ENCODE measurements around the gene SAV1.
"Not testable (repeated sequence)": the region's sequence is repeated elsewhere in the genome, so short reads cannot be mapped to it uniquely, and the experiment has no call there.

The SAV1 gene

DNA sequence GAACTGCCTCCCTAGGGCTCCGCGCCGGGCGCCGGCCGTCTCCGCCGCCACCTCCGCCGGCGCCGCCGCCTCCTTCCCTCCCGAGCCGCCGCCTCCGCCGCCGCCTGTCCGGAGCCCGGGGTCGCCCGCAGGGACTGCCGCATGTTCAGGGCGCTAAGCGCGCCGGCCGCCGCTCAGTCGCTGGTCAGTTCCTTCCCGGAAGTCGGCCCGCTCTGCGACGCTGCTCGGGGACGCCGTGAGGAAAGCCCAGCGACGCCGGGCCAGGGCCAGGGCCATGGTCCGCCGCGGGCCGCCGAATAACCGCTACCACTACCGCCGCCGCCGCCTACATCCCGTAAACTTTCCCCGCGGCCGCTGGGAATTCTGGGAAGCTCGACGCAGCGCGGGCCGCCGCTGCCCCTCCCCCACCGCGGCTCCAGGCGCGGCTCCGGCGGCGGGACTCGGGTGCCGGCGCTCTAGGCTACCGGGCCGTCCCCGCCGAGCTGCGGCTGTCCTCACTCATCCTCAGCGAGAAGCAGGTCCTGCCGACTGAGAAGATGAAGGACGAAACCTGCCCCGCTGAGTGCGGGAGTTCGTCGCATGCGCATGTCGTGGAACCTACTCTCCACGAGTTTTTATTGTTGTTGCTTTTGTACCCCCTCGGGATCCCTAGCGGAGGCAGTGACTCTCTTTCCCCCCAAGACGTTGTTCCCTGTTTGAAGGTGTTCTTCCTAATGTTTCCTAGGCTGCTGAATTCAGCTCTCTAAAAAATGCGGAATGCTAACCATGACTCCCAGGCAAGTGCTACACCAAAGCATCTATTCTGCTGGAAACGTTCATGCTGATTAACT is at the start of gene SAV1:
Gene SAV1 (minus strand): TSS at position 311 of the 830 bp plus-strand sequence. CDS start 339 bp downstream, outside the sequence.
- peak; percentile 71 for DNase-seq

DNA sequence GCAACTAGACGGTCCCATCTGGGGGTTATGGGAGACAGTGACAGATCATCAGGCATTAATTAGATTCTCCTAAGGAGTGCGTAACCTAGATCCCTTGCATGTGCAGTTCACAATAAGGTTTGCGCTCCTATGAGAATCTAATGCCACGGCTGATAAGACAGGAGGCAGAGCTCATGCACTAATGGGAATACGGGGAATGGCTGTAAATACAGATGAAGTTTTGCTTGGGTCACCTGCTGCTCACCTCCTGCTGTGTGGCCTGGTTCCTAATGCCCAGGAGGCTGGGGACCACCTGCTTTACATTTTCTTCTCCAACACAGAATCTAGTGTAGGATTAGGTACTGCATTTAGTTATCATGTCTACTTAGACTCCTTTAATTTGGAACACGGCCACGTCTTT is 49.7 kb upstream of the SAV1 start:
- DNase-seq: no peak

DNA sequence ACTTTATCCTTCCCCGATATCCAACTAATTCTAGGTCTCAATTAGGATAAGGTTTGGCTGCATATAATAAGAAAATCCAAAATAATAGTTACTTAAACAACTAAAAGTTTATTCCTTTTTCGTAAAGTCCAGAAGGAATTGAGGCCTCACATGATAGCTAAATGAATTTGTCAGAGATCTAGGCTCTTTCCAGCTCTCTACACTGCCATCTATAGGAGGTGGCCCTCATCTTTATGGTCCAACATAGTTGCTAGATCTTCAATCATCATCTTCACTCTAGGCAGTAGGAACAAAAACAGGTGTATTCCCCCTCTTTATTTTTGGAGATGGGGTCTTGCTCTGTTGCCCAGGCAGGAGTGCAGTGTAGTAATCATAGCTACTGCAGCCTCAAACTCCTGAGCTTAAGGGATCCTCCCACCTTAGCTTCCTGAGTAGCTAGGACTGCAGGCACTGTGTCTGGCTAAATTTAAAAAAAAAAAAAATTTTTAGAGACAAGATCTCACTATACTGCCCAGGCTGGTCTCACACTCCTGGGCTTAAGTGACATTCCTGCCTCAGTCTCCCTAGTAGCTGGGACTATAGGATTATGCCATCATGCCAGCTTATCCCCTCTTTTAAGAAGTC is 46.5 kb upstream of the SAV1 start:
- DNase-seq: peak; percentile 33

DNA sequence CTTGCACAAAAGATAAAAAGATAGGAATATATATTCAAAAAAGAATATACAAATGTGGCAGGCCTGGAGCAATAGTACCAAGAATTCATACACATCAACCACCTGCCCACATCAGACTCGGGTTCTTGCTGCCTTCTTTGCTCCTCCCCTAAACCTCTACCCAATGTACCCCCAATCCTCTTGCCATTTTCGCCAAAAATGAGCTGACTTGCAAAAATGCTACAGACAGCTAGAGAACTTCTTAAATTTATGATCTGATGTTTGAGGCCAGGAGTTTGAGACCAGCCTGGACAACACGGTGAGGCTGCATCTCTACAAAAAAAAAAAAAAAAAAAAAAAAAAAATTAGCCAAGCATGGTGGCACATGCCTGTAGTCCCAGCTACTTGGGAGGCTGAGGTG is 42.9 kb upstream of the SAV1 start:
- no peak for DNase-seq

DNA sequence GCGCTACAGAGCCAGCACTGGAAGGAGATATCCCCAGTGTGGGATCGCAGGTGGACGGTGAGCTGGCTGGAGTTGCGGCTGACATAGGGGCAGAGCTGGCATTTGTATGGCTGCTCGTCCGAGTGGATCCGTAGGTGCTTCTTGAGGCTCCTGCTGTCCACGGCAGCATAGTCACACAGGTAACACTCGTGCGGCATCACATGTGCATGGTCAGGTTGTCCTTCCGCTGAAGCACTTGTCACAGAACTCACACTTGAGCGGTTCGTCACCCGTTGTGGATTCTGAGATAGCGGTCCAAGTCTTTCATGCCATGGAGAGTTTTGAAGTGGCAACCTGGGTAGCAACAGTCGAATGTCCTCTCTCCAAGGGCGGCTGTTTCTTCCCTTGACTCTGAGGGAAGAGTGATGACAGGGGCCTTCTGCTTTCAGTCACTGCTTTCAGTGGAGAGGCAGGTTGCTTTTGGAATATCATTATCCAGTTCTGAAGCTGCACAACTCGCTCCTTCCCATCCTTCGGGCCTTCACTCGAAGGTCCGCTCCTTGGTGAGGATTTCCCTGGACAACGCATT is 37.0 kb upstream of the SAV1 start:
- DNase-seq: no peak

DNA sequence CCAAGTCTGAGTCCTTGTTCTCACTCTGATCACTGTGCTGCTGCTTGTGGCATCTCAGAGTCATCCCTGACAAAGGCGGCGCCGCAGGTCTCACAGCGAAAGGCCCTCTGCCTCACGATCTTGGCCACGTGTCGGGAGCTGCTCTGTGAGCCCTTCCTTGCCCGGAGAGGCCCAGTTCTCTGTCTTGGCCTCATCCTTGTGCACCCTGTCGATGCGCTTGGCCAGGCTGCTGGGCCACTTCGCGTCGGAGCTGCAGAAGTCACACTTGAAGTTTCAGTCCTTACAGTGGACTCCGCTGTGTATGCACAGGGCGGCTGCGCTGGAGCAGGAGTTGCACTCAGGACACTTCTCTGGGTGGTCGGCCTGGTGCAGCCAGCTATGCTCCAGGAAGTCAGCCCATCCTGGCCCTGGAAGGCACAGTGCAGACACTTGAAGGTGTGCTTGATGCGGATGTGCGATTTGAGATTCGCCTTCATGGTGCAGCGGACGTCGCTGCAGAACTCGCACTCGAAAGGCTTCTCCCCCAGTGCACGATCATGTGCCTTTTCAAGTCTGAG is 36.4 kb upstream of the SAV1 start:
- DNase-seq: no peak

DNA sequence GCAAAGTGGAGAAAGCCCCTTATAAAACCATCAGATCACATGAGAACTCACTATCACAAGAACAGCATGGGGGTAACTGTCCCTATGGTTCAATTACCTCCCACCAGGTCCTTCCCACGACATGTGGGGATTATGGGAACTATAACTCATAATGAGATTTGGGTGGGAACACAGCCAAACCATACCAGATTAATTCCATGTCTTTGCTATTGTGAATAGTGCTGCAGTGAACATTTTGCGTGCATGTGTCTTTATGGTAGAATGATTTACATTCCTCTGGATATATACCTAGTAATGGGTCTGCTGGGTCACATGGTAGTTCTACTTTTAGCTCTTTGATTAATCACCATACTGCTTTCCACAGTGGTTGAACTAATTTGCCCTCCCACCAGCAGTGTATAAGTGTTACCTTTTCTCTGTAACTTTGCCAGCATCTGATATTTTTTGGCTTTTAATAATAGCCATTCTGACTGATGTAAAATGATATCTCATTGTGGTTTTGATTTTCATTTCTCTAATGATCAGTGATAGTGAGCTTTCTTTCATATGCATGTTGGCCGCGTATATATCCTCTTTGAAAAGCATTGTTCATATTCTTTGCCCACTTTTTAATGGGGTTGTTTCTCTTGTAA is 29.7 kb upstream of the SAV1 start:
- no peak for DNase-seq

DNA sequence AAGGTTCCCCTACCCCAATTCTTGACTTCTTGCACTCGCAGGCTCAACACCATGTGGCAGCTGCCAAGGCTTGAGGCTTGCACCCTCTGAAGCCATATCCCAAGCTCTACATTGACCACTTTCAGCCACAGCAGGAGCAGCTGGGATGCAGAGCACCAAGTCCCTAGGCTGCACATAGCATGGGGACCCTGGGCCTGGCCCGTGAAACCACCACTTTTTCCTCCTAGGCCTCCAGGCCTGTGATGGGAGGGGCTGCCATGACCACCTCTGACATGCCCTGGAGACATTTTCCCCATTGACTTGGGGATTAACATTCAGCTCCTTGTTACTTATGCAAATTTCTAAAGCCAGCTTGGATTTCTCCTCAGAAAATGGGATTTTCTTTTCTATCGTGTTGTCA is 26.2 kb upstream of the SAV1 start:
- not testable (repeated sequence) for DNase-seq

DNA sequence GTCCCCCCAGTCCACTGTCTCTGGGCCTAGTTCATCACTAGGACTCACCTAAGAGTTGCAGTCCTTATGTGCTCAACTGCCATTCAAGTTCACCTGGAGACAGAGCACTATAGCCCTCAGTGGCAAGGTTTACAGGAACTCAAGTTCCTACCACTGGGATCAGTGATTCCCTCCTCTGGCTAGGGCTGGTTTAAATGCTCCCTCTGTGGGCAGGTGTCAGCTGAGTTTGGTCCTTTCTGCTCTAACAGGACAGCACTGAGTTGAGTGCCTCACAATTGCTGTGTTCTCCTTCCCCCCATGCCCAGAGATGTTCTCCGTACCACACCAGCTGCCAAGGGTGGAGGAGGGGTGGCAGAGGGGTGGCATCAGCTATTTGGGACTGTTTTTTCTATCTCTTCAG is 20.8 kb upstream of the SAV1 start:
- DNase-seq: no peak

DNA sequence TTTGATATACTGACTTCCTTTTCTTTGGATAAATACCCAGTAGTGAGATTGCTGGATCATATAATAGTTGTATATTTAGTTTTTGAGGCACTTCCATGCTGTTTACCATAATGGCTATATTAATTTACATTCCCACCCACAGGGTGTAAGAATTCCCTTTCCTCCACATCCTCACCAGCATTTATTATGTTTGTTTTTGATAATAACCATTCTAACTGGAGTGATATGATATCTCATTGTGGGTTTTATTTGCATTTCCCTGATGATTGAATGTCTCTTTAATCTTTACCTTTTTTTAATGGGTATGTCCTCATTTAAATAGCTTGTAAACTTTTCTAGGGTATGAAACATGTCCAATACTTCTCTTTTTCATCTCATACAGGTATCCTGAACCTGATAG is 11.6 kb upstream of the SAV1 start:
- no peak for DNase-seq

DNA sequence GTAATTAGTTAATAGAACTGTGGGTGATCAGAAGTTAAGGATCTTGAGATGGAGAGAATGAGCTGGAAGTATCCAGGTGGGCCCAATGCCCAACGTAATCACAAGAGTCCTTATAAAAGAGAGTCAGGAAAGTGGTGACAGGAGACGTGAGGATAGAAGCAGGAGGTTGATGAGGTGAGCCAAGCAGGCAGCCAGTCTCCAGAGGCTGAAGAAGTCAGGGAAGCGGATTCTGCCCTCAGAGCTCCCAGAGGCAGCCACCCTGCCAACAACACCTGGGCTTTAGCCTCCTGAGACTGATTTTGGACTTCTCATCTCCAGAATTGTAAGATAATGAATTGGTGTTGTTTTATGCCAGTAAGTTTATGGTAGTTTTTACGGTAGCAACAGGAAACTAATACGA is 10.1 kb upstream of the SAV1 start:
- DNase-seq: no peak

DNA sequence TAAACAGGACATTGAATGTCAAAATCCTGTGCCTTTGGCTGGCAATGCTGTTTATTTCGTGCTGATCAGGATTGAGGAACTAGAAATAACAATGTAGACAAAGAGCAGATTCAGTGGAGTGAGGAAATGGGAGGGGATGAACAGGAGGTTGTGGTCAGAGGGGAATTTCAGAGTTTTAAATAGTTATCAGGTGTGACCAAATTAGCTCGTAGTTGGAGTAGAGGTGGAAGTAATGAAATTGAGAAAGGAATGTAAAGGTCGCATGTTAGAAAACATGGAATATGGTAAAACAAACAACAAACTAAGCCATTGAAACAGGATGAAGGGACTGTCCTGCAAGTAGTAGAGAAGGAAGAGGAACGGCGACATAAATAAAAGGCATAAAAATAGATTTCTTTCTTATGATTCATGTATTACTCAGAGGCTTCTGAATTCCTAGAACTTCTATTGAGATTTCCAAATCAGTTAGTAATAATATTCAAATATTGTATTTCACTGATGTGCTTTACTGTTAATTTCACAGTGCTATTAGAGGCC is 9.5 kb upstream of the SAV1 start:
- DNase-seq: no peak

DNA sequence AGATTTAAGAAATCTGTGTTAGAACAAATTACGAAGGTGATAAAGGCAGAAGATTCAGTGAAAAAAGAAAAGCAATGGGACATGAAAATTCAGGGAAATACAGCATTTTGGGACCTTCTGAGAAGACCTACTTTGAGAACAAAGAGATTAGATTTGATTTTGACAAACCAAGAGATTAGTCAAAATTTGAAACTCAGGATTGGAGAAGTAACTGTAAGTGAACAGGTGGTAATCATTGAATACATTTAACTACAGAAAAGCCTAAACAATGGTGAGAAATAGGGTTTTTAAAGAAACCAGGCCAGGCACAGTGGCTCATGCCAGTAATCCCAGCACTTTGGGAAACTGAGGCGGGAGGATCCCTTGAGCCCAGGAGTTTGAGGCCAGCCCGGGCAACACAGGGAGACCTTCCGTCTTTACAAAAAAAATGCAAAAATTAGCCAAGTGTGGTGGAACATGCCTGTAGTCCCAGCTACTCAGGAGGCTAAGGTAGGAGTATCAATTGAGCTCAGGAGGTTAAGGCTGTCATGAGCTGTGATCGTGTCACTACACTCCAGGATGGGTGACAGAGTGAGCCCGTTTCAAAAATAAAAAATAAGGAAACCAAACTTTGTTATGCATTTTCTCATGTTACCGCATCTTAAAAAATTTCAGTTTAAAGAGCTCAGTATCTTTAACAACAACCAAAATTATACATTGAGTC is 8.9 kb upstream of the SAV1 start:
- DNase-seq: no peak

DNA sequence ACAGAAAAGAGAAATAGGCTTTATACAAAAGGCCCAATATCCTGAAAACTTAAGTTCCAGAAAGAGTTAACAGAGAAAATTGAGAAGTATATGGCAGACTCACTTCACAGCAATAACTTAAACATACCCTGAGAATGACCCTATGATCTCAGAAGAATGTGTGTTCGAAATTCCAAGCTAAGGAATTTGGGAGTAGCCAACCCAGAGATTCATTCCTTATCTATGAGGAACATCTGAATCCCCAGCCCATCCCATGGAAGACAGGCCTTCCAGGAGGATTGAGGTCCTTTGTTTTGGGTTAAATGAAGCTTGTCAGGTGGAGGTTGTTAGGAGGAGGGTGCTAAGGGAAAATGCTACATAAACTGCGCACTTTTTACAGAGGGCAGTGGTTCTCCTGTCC is 7.5 kb upstream of the SAV1 start:
- no peak for DNase-seq

DNA sequence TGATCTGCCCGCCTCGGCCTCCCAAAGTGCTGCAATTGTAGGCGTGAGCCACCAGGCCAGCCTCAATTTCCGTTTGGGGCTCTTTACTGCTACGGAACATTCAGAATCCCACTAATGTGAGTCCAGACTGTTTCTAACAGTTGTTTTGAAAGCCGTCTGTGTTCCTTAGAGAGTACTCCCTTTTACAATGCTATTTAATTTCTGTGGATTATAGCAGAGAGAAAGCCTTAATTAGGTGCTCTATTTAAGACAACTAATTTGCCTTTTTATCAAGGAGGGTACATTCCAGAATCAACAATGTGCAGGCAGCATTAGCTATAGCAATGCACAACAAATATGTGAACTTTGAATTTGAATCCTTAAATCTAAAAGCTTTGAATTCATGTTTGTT is 2.8 kb upstream of the SAV1 start:
- DNase-seq: no peak

DNA sequence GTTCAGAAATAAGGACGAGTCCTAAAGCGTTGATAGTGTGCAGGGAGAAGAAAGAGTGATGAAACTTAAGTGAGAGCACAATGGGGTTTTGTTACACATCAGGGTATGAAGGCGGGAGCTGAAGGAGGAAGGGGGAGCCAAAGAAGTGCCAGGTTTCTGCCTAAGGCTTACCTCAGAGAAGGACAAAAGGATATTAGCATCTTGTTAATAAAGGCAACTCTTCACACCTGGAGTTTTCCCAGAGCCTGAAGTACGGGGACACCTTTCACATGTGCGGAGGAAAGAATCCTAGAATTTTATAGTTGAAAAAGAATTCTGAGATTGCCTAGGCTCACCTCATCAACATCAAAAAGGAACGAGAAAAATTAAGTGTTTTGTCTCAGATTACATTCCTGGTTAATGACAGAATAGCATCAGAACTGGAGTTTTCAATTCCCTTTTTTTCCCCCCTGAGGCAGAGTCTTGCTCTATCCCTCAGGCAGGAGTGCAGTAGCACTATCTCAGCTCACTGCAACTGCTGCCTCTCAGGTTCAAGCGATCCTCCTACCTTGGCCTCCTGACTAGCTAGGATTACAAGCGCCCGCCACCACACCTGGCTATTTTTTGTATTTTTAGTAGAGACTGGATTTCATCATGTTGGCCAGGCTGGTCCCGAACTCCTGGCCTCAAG is 2.2 kb upstream of the SAV1 start:
- no peak for DNase-seq

DNA sequence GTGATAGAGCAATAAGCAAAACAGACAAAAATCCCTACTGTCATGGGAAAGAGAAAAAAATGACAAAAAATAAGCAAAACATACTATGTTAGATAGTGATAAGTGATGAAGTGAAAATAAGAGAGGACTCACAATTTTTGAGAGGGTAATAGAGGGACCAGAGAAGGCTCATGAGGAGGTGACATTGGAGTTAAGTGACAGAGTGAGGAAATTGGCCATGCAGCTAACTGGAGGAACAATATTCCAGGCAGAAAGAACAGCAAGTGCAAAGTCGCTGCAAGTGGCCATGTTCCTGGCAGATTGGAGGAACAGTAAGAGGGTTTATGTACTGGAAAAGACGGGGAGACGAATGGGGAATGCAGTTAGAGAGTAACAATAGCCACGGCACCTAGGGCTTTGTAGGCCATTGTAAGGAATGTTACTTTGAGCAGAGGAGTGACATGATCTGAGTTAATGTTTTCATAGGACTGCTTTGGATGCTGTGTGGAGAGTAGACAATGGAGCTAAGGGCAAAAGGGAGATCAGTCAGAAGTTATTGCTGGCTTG is 1.4 kb upstream of the SAV1 start:
- no peak for DNase-seq

DNA sequence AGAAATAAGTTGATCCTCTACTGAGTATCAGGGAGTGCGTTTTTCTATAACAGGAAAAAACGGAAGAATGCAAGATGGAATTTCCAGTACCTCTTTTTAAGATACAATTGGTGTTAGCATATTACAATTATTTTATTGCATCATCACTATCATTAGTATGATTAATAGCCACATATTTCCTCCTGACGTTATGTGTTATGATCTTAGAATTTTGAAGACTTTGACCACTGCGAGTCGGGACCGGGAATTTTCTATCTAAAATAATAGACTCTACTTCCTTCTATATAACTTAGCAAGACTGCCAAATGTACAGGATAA is 679 bp upstream of the SAV1 start:
- DNase-seq: no peak

DNA sequence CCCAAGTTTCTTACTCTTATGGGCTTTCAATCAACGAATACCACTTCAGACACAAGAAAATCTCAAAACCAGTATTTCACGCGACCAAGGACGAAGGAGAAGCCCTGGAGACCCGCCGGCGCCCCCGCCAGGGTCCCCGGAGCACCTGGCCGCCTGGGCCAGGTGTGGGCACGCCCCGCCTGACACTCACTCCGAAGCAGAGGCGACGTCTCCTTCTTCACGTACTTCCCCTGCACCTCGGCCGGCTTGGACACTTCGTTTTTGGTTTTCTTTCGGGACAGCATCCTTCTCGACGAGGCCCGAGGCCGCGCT is 466 bp downstream of the SAV1 start:
- DNase-seq: no peak

DNA sequence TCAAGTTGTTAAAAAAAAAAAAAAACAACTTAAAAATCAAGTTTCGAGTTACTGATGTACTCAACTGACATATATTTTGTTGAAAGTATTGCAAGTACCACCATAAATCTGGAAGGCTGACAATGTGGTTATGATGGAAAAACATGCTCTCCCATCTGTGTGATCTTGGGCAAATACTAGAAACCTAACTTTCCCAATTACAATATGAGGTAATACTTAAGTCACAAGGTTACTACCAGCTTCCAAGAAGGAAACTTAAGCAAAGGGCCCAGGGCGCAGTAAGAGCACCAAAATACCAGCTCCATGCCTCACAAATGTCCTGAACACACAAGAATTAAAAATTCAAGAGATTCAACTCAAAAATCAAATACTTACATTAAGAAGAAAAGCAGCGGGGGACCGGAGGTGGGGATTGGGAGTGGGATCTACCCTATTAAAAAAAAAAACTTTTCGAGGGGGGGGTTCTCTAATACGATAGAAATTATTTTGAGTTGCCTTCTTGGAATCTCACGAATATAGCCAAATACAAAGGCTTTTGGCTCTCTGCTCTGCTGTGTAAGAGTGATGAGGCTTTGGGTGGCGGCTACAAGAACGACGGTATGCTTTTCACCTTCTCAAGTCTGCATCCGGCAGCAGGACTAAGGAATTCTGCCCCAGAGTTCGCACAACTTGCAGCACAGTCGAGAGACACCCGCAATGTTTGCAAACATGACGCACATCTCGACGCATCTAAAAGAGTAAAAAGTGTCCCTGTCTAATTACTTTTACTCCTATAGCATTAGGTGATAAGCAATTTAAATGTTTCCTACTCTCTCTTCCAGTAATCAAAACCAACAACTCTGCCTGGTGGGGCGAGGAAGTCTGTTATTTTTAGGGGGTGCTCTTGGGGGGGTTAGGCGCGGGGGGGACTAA is 1.1 kb downstream of the SAV1 start:
- no peak for DNase-seq

DNA sequence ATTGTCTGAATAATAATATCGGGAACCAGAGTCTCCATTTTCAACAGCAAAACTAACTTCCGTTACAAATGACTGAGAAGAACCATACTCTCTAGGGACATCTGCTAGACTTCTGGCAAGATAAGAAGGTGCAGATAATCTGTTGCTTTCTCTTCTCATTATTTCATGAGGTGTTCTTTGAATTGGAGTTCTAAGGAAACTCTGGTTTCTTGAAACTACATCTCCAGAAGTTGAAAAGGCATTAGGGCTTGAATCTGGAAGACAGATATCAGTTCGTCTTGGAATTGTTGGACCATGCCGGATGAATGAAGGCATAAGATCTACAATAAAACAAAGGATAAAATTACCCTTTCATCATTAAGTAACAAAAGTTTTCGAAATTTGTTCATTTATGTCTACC is 2.8 kb downstream of the SAV1 start:
- not testable (repeated sequence) for DNase-seq

Data from NCI-H446 treated with DMSO at 0.1 percent for 48 hours (cell line).